K562 (cell line): Measurements from ENCODE around the gene RGS7.

Experiments
- ATF3 ChIP-seq, 2 experiments: fragments of 450-650 bp in 1 of 2; sonication (generic) in 1 of 2; formaldehyde crosslinking in 1 of 2; IDR thresholded peaks in 1 of 2; conservative IDR thresholded peaks in 1 of 2; 2 replicates each; pipeline versions ENCODE4 v1.6.1 to v1.8.1; 2016 to 2023; ENCODE audit warnings: mild to moderate bottlenecking in 2 of 2, moderate library complexity in 2 of 2, inconsistent platforms in 1 of 2, missing genetic modification reagents in 1 of 2
- BDP1 ChIP-seq: IDR thresholded peaks from 3 replicates; pipeline ENCODE4 v1.6.1; 2011; ENCODE audit not compliant: insufficient read length, insufficient read depth
- CTCF ChIP-seq, 3 experiments: IDR thresholded peaks in 2 of 3; conservative IDR thresholded peaks in 1 of 3; 2 replicates each; pipeline ENCODE4 v1.5.1; 2011 to 2012; ENCODE audit warnings: low read length in 3 of 3, mild to moderate bottlenecking in 3 of 3, control low read depth in 2 of 3, improper control_type of control experiment in 1 of 3, inconsistent platforms in 1 of 3, low read depth in 1 of 3, mixed read lengths in 1 of 3, moderate library complexity in 1 of 3; ENCODE audit not compliant: insufficient read depth in 2 of 3
- FOXA1 ChIP-seq: fragments of 450-650 bp; IDR thresholded peaks from 2 replicates; pipeline ENCODE4 v1.6.1; 2016; ENCODE audit warnings: mild to moderate bottlenecking, borderline replicate concordance
- MTF1 ChIP-seq: fragments of 250-450 bp; sonication (Bioruptor Pico); IDR thresholded peaks from 2 replicates; pipeline ENCODE4 v1.9.0; 2021; ENCODE audit warnings: moderate library complexity, mild to moderate bottlenecking, inconsistent platforms, borderline replicate concordance
- NR3C1 ChIP-seq: sonication (generic); formaldehyde crosslinking; IDR thresholded peaks from 2 replicates; pipeline ENCODE4 v1.8.1; 2022; ENCODE audit warnings: missing genetic modification reagents
- POLR2AphosphoS5 ChIP-seq: IDR thresholded peaks from 2 replicates; pipeline ENCODE4 v1.6.1; 2011; ENCODE audit warnings: mild to moderate bottlenecking, low read depth, low read length, moderate library complexity; ENCODE audit not compliant: control insufficient read depth, insufficient read depth
- REST ChIP-seq, 2 experiments: fragments of 450-650 bp; formaldehyde crosslinking in 1 of 2; IDR thresholded peaks; 2 replicates each; pipeline versions ENCODE4 v1.4.0 to v1.6.1; 2014 to 2020; ENCODE audit warnings: mild to moderate bottlenecking in 2 of 2, borderline replicate concordance in 1 of 2, low read depth in 1 of 2
- RHOXF2B ChIP-seq: fragments of 250-450 bp; sonication (Bioruptor Pico); conservative IDR thresholded peaks from 2 replicates; pipeline ENCODE4 v1.5.1; 2021
- TSHZ1 ChIP-seq: fragments of 250-450 bp; sonication (Bioruptor Pico); IDR thresholded peaks from 2 replicates; pipeline ENCODE4 v1.4.0; 2020; ENCODE audit warnings: mild to moderate bottlenecking, moderate library complexity
- XRCC5 ChIP-seq: fragments of 200-400 bp; formaldehyde crosslinking; IDR thresholded peaks from 2 replicates; pipeline ENCODE4 v1.6.1; 2017; ENCODE audit warnings: low read depth, mild to moderate bottlenecking, low read length
- ZNF146 ChIP-seq: IDR thresholded peaks from one replicate; pipeline ENCODE4 v1.6.1; 2018; ENCODE audit warnings: missing compliant biosample characterization; ENCODE audit not compliant: unreplicated experiment

- TF ChIP-seq MTF1 (CRISPR knock-in tag) = no peak
- TF ChIP-seq BDP1 = no peak
- no peak for TF ChIP-seq REST (IDR thresholded peaks at IDR 0.05; ENCODE audit: borderline replicate concordance)
- no peak for TF ChIP-seq REST (CRISPR knock-in tag; IDR thresholded peaks at IDR 0.05; ENCODE audit: low read depth)
- TF ChIP-seq TSHZ1 (CRISPR knock-in tag) = no peak
- no peak for TF ChIP-seq NR3C1 (CRISPR knock-in tag)
- no peak for TF ChIP-seq XRCC5
- no peak for TF ChIP-seq POLR2AphosphoS5
- no peak for TF ChIP-seq FOXA1
- no peak for TF ChIP-seq RHOXF2B (CRISPR knock-in tag)
- TF ChIP-seq ATF3 (IDR thresholded peaks at IDR 0.05) = no peak
- no peak for TF ChIP-seq ATF3 (CRISPR knock-in tag; conservative IDR thresholded peaks at IDR 0.05)
- TF ChIP-seq CTCF (IDR thresholded peaks at IDR 0.05 in 2 of 3, conservative IDR thresholded peaks at IDR 0.05 in 1 of 3; ENCODE audit: insufficient read depth in 2 of 3, low read depth in 1 of 3, low read length in 3 of 3) = no peak
- no peak for TF ChIP-seq ZNF146 (CRISPR knock-in tag)
These were observed 535.1 kb downstream of the RGS7 start for GRCh38 chr1:240821925-240822324.
